ENCODE data around the gene NDUFA5. TPM values are rescaled to one million over a fixed set of nuclear protein-coding genes. Genes with fewer than 3 reads are reported as not detected.
"Not testable (repeated sequence)": the region's sequence is repeated elsewhere in the genome, so short reads cannot be mapped to it uniquely, and the experiment has no call there.

NDUFA5 gene
- total RNA-seq, 1 donor from 2014 or later, result 35.1 TPM

DNA sequence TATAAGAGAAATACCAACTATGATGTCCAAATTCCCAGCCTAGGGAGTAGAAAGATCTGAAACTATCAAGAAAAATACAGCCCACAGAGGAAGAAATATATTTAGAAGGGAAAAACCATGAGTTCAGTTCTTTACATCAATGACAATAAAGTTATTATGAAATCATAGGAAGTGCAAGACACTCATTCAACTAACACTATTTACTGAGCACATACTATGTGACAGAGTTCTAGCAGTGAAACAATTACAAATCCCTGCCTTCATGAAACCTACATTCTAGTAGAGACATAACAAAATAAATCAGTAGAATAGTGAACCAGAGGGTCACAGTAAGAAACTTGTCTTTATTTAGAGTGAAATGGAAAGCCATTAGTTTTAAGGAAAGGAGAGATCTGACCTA, 2.1 kb downstream of the NDUFA5 start:
- no peak for ATAC-seq

DNA sequence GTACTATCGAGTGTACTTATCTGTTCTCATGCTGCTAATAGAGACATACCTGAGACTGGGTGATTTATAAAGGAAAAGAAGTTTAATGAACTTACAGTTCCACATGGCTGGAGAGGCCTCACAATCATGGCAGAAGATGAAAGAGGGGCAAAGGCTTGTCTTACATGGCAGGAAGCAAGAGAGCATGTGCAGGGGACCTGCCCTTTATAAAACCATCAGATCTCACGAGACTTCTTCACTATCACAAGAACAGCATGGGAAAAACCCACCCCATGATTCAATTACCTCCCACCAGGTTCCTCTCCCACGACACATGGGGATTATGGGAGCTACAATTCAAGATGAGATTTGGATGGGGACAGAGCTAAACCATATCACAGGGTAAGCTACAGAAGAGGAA, 4.5 kb downstream of the NDUFA5 start:
- ATAC-seq, result no peak

DNA sequence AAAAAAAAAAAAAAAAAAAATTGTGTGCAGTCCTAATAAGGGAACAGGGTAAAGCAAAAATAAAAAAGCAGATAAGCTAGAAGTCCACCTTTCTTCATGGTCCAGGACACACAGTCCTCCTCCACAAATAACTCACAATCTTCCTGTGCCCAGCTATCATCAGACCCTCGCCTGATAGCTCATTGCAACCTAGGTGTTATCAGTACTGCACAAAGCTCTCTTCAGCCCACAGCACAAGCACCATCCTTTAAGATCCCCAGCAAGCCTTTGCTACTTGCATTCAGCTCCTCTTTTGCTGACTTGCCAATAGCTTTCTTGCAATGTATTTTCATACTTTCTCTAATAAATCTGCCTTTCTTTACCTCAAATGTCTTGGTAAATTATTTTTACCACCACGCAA, 5.0 kb downstream of the NDUFA5 start:
- ATAC-seq, result no peak

DNA sequence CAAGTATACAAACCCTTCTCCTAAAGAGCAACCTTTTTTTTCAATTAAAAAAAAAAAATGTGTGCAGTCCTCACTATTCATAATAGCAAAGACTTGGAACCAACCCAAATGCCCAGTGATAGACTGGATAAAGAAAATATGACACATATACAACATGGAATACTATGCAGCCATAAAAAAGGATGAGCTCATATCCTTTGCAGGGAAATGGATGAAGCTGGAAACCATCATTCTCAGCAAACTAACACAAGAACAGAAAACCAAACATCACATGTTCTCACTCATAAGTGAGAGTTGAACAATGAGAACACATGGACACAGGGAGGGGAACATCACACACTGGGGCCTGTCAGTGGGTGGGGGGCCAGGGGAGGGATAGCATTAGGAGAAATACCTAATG, 5.5 kb downstream of the NDUFA5 start:
- not testable (repeated sequence) for ATAC-seq

DNA sequence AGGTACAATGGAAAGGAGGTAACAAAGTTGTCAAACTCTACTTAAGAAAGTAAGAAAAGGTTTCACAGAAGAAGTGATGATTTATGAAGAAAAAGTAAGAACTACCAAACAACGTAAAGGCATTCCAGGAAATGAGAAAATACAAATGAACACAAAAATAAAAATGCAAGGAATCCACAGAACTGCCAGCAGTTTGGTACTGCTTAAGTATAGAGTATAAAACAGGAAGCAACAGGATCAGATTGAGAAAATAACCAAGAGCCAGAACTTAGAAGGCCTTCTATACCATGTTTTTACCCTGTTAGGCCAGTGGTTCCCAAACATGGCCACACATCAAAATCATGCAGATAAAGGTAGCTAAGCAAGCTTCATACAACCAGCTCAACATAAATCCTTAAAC, 9.2 kb downstream of the NDUFA5 start:
- ATAC-seq, result no peak

DNA sequence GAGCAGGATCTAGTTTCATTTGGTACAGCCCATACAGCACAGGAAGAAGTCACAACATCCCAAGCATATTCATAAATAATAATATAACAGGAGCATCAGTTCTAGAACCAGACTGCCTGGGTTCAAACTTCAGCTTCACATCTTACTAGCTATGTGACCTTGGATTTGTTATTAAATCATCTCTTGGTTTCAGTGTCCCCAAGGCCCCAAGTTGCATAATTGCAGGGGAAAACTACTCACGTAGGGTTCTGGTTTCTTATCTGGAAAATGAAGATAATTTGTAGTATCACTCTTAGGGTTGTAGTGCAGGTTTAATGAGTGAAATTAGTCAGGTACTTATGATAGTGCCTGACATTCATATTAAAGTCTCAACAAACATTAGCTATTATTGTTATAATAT, 17.7 kb downstream of the NDUFA5 start:
- no peak for ATAC-seq

DNA sequence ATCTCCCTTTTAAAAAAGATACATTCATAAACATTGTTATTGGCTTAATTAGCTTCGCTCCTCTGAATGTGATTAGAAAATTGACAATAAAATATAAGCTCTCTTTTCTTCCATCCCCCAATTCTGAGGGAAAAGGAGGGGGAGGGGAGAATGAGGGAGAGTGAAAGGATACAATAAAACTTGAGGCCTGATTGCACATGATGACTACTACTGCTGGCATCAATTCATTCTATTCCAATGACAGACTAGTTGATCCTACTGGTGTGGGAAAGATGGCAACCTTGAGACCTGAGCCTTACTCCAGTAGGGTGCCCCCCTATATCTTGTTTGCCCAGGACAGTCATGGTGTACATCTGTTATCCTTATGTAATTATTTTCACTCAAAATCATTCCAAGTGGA, 18.7 kb downstream of the NDUFA5 start:
- no peak for ATAC-seq

DNA sequence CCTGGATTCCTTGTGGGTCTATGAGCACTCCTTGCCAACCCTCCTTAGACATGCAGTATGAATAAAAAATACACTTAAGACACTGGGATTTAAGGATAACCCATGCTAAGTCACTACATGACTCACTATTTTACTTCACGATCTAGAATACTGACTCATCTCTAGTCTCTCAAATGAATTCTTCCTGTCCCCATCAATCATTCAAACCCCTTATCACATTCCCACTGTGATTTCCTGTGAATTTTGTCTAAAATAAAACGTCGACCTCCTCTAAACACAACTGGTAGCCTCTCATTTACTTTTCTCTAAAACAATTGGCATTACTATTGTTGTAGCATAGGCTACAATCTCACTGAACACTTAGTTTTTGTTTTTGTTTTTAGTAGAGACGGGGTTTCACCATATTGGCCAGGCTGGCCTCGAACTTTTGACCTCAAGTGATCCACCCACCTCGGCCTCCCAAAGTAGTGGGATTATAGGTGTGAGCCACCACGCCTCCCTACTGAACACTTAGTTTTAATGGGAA, 19.4 kb downstream of the NDUFA5 start:
- ATAC-seq, result peak; percentile 56

DNA sequence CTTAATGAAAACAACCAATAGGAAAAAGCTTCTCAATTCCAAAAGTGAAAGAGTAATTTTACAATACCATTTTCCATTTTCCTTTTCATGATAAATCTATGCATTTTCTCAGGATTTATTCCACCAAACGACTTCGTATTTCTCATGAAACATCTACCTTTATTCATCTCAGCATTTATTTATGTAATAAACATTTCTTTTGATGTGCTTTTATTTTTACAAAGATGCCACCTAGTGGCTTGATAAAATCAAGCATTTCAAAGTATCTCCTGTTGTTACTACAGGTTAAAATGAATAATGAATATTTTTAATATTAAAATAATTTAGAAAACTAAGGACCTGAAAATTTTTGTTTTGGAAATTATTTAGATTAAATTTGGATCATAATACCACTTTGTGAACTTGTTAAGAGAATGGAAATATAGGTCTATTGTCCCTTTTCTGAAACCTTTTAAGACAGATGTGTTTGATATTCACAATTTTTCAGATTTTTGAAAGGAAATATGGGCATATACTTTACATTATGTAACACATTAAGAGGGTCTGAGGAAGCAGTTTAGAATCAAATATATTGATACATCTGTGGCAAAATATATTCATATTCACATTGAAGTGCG, 20.5 kb downstream of the NDUFA5 start:
- ATAC-seq, result no peak

DNA sequence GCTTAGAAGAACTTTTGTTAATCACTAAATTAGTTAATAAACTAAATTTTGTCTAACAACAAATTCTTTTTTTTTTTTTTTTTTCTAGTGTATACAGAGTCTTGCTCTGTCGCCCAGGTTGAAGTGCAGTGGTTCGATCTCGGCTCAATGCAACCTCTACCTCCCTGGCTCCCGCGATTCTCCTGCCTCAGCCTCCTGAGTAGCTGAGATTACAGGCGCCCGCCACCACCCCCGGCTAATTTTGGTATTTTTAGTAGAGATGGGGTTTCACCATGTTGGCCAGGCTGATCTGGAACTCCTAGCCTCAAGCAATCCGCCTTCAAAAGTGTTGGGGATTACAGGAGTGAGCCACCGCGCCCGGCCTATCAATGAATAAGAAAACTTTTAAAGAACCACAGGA, 22.1 kb downstream of the NDUFA5 start:
- no peak for ATAC-seq

DNA sequence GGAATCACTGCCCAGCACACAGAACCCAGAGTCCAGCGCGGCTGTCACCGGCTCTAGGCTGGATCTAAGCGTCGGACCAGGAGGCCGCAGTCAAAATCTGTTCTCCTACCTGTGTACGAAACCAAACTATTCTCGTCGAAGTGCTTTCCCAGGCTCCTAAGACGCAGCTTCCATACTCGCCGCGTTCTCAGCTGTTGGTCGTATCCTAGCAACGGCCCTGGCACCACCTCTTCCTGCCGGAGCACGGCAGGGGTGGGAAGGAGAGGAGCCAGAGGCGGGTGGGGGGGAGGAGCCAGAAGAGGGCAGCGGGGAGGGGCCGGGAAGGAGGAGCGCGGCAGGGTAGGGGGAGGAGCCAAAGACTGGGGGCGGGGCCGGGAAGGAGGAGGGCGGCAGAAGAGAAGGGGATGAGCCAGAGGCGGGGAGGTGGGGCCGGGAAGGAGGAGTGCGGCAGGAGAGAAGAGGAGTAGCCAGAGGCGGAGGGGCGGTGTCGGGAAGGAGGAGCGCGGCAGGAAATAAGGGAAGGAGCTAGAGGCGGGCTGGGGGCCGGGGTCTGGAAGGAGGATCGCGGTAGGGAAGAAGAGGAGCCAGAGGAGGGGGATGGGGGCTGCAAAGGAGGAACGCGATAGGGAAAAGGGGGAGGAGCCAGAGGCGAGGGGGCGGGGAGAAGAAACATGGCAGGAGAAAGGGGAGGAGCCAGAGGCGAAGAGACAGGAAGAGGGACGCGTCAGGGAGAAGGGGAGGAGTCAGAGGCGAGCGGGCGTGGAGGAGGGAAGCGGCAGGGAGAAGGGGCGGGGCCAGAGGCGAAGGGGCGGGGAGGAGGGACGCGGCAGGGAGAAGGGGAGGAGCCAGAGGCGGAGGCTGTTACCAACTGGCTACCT, 23.0 kb downstream of the NDUFA5 start, which contains the start of gene IQUB:
Gene IQUB, minus strand, starts transcription at position 213 of the 878 bp plus-strand sequence. CDS start 22,255 bp downstream, outside the sequence.
- ATAC-seq, result peak; percentile 99

DNA sequence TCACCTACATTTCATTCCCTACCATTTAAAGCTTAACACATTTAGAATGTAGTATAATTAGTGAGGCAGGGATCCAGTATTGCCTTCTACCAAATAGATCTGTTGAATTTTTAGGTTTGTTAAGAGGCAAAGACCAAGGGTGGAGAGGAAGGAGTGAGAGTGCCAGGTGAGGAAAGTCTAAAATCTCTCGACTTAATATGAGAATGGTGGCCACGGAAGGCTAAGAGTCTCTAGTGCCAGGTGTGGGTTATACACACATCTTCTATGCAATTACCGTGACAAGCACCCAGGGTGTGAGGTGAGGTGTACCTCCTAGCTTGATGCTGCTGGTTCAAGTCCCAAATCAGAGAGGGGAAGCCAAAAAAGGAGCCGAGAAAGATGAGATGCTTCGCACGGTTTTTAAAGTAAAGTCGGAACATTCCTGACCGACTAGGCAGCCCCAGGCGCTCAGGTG, 23.7 kb downstream of the NDUFA5 start:
- no peak for ATAC-seq

DNA sequence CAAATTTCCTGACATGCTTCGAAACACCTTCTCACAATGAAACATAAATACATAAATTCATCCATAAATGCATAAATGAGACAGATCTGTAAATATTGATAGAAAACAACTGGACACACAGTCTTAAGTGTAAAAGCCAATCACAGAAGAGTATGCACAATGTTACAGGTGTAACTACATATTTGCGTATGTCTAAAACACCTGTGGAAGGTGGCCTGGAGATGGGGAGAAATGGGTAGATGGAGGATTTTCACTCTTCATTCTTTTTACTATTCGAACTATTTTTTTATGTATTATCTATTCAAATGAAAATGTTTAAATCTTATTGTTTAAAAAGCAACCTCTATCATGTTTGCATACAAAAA, 24.1 kb downstream of the NDUFA5 start:
- no peak for ATAC-seq

DNA sequence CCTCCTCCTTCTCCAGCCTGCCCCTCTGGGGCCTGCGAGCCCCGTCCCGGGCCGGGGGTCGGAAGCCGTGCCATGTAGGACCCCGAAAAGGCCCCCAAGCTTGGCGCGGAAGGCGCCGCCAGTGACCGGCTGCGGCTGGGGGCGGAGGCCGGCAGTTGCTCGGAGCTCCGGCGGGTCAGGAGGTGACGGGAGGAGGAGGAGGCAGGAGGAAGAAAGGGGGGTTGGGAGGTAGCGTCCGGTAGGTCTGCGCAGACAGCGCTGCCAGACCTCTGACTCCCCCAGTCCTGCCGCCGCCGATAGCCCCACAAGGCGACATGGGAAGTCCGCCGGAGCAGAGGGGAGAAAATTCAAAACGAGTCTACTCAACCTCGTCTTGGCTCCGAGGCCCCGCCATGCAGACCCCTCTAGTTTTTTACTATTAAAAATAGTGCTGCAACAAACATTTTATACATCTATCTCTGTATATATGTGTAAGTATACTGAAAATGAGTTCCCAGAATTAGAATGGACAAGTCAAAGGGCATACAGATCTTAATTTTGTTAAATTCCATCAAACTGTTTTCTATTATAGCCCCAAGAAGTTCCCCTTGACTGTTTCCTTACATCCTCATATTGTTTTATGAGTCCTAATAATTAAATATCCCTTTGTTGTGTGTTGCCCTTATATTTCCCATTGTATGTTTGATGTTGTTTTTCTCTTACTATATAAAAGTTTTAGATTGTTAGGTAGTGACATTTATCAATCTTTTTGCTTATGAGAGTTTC, 24.6 kb downstream of the NDUFA5 start:
- not testable (repeated sequence) for ATAC-seq

DNA sequence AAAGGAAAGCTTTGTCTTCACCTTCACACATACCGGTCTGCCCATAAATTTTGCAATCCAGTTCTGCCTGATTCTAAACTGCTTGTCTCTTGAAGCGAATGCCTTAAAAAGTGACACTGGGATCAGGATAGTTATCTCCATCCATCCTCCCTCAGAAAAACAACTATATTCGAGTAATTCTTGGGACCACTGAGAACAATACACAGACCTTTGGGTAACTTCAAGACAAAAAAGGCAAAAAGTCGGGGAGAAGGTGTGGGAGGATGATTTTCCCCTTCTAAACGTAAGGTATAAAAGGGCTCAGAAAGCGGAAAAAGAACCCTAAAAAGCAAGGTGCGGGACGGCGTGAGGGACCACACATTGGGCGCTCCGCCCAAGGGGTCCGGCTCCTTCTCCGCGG, 25.3 kb downstream of the NDUFA5 start:
- not testable (repeated sequence) for ATAC-seq

DNA sequence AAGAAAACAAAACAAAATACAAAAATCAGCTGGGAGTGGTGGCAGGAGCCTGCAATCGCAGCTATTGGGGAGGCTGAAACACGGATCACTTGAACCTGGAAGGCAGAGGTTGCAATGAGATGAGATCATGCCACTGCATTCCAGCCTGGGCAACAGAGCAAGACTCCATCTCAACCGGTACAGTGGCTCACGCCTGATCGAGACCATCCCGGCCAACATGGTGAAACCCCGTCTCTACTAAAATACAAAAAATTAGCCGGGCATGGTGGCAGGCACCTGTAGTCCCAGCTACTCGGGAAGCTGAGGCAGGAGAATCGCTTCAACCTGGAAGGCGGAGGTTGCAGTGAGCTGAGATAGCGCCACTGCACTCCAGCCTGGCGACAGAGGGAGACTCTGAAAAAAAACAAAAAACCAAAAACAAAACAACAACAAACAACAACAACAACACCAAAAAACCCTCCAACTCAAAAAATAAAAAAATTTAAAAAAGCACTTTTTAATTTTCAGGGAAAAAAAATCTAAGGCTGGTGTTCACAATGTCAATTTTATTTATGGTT, 27.5 kb downstream of the NDUFA5 start:
- not testable (repeated sequence) for ATAC-seq

DNA sequence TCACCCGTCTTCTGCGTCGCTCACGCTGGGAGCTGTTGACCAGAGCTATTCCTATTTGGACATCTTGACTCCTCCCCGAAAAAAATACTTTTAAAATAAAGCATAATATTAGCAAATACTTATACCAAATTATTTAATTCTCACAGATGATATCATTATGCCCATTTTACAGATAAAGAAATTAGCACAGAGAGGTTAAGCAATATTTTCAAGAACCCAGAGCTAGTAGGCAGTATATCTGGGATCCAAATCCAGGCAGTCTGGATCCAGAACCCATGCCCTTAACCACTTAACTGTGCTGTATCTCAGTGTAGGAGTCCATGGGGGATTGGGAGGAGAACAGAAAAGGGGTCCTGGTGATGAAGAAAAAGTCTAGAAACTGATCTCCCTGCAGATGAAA, 29.4 kb downstream of the NDUFA5 start:
- no peak for ATAC-seq

DNA sequence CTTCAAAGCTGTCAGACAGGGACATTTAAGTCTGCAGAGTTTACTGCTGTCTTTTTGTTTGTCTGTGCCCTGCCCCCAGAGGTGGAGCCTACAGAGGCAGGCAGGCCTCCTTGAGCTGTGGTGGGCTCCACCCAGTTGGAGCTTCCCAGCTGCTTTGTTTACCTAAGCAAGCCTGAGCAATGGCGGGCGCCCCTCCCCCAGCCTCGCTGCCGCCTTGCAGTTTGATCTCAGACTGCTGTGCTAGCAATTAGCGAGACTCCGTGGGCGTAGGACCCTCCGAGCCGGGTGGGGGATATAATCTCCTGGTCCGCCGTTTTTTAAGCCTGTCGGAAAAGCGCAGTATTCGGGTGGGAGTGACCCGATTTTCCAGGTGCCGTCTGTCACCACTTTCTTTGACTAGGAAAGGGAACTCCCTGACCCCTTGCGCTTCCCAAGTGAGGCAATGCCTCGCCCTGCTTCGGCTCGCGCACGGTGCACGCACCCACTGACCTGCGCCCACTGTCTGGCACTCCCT, 29.8 kb downstream of the NDUFA5 start:
- not testable (repeated sequence) for ATAC-seq

DNA sequence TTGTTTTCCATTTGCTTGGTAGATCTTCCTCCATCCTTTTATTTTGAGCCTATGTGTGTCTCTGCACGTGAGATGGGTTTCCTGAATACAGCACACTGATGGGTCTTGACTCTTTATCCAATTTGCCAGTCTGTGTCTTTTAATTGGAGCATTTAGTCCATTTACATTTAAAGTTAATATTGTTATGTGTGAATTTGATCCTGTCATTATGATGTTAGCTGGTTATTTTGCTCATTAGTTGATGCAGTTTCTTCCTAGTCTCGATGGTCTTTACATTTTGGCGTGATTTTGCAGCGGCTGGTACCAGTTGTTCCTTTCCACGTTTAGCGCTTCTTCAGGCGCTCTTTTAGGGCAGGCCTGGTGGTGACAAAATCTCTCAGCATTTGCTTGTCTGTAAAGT, 31.1 kb downstream of the NDUFA5 start:
- not testable (repeated sequence) for ATAC-seq

DNA sequence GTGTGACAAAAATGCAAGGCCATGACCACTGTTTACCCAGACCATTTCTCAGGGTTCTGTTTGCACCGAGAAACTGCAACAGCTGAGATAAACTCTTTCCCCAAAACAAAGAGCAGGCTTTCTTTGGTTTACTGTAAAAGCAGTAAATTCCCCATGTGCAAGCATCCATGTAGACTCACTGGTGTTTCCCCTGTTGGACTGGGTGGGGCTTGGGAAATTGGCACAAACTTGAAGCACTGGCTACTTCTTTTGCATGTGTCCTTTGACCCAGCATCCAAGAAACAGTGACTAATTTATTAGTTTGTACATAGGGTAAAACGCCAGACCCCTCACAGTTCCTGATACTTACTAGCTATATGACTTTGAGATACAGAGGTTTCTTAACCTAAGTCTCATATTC, 35.6 kb downstream of the NDUFA5 start:
- no peak for ATAC-seq

DNA sequence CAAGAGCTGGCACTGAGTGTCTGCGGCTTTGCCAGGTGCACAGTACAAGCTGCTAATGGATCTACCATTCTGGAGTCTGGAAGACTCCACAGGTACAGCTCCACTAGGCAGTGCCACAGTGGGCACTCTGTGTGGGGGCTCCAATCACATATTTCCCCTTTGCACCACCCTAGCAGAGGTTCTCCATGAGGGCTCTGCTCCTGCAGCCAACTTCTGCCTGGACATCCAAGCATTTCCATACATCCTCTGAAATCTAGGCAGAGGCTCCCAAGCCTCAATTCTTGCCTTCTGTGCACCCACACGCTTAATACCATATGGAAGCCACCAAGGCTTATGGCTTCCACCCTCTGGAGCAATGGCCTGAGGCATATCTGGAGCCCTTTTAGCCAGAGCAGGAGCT, 52.4 kb downstream of the NDUFA5 start:
- no peak for ATAC-seq

DNA sequence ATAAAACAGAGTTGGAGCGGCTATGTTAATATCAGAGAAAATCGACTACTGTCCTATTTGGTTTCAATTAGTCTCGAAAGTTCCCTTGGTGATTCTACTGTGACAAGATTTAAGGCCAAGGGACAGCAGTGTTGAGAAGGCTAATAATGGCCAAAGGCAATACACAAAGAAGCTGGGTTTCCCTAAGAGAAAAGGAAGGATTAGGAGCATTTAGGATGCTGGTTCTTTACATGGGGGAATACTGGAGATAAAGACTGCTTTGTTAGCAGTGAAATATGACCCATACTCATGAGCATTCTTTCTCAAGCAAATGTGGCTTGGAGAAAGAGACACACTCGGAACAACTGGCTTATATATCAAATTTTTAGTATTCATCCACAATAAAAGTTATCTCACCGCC, 55.4 kb downstream of the NDUFA5 start:
- ATAC-seq, result no peak

Measured in esophagus mucosa (tissue), 1 donor.